NCI-H82 treated with DMSO at 0.1 percent for 48 hours (cell line): ENCODE measurements around the gene SNX27.
"Not testable (repeated sequence)": the region's sequence is repeated elsewhere in the genome, so short reads cannot be mapped to it uniquely, and the experiment has no call there.

Source experiments
- DNase-seq: peaks from one replicate; lab custom pipeline; 2025; ENCODE audit not compliant: unreplicated experiment; lab: John Stamatoyannopoulos, UW

SNX27 gene

DNA sequence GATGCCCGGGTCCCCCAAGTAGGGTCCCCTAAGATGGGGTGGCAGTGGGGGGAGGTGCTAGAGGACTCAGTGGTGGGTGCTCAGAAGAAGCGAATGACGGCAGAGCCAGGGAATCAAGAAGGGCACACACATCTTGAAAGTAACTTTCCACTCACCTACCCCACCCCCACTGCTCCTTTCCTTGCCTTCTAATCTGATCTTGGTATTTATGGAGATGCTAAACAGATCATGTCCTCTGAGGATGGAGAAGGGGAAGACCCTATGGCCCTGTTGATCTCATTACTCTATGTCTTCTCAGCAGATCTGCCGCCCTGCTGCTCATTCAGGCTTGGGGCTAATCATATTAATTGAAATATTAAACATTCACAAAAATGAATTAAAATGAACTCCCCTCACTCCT, 106.8 kb downstream of the SNX27 start:
- DNase-seq: peak; percentile 98

DNA sequence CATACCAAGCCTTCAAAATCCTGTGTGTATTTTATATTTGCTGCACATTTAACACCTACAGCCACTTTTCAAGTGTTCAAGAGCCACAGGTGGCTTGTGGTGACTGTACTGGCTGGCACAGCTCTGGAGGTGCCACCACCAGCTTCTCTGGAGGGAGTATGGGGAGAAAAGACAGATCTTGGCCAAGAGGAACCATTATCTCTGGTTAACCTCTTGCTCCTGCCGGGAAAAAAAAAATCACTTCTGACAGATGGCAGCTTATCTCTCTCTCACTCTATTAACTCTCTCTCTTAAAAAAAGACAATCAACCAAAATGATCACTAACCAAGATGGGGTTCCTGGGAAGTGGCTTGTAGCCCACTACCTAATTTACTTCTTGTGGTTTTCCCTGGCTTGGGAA, 108.3 kb downstream of the SNX27 start:
- DNase-seq: no peak

DNA sequence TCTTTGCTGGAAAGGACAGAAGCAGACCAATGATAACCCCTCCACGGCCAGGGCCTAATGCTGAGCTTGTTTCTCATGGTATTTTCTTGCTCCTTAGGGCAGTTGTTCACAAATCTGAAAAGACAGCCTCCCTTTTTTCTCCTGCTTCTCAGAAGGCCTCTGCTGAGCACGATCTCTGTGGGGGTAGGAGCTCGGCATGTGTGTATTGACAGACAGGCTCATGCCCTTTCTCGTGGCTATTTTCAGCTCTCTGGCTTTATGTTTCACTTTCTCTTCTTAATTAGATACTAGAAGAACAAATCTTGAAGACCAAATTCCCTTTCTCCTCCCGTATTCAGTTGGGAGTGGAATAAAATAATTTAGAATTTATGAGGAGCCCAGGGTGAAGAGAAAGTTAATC, 108.7 kb downstream of the SNX27 start:
- DNase-seq: no peak

DNA sequence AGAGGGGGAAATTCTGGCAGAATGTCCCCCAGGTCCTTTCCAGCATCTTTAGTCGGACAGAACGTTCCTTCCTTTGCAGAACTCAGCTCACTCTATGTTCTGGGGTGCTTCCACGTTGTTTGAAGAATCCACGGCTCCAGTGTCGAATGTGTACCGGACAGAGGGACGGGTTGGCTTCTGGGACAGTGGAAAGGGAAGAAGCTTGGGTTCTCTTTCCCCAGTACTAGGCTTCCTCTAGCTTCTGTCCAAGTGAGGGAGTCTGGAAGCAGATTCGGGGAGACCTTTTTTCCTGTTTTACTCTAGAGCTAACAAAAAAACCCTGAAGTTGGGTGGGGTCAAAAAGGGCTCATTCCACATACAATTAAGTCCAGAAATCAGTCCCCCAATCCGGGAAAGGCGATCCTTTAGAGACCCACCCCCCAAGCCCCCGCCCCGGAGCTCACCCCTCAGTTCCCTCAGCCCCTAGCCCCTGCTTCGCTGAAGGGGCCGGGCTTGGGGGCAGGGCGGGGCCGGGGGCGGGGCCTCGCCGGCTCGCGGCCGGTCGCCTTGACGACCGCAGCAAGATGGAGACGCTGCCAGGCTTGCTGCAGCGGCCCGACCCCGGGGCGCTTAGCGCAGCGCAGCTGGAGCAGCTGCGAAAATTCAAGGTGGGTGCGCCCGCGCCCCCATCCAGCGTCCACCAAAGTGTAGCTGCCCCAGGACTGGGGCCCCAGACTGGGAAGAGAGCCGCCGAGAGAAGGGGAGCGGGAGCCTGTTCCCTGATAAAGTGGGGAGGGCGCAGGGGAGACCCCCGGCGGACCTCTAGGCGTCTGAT, 109.3 kb downstream of the SNX27 start, which contains the start of gene RIIAD1:
TSS of gene RIIAD1 (plus strand) at position 549 of the 814 bp plus-strand sequence. CDS start at position 564, 15 bp downstream.
- no peak for DNase-seq

- DNase-seq: no peak
Observed at GRCh38 chr1:151721788-151722510, 110.1 kb downstream of the SNX27 start.

GRCh38 chr1:151723726-151724370, 112.0 kb downstream of the SNX27 start:
- no peak for DNase-seq

DNA sequence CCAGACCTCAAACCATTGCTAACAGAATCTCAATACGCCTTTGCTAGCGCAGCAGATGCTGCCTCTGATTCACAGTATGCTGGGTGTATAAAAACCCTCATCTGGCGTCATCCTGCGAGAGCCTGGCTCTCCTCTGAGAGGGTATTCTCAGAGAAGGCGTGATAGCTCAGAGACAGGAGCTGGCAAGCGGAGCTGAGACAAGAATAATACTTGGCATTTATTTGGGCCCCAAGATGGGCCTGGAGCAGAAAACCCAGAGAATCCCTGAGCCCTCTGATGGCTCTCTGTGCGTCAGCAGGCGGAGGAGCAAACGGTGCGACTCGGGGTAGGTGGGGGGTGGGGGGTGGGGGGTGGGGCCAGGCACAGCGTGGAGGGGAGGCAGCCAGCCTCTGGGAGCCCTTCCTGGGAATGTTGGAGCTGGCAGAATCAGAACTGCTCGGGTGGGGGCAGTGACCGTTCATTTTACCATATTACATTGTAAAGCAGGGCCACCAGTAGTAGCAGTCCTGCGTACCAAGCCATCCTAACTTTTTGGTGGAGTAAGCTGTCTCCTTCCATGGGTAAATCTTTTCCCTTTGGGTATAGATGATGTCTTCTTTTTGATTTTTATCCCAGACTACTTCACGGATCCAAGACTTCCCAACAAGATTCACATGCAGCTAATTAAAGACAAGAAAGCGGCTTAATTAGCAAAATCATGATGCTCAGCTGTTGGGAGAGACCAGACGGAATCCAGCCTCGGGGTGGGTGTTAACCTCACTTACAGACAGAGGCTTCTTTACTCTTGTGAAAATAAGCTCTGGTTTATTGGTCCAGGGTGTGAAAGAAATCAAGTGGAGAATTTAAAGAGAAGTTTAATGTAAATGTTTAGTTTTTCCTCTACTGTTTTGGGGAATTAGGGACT, 116.6 kb downstream of the SNX27 start:
- DNase-seq: no peak

- no peak for DNase-seq
Observed at GRCh38 chr1:151729157-151729965, 117.5 kb downstream of the SNX27 start.

- no peak for DNase-seq
Observed at GRCh38 chr1:151729966-151730291, 118.1 kb downstream of the SNX27 start.

DNA sequence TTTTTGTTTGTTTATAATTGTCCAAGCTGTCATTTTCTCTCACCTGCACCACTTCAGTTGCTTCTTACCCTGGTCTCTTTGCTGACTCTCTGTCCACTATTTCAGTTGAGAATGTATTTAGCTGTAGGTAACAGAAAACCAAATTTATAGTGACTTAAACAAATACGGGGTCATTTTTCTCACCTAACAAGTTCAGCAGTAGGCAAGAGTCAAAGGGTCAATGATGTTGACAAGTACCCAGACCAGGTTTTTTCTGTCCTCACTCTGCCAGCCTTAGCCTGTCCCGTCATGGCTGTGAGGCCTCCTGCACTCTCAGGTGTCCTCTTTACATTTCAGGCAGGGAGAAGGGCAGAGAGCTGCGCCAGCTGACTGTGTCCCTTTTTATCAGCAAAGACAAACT, 121.3 kb downstream of the SNX27 start:
- DNase-seq: no peak

DNA sequence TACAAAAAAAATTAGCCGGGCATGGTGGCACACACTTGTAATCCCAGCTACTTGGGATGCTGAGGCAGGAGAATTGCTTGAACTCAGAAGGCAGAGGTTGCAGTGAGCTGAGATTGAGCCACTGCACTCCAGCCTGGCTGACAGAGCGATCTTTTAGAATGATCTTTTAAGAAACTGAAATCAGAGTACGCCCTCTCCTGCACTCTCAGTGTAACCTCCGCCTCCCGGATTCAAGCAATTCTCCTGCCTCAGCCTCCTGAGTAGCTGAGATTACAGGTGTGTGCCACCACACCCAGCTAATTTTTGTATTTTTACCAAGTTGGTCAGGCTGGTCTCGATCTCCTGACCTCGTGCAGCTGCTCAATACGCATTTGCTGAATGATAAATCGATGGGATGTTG, 122.1 kb downstream of the SNX27 start:
- not testable (repeated sequence) for DNase-seq

DNA sequence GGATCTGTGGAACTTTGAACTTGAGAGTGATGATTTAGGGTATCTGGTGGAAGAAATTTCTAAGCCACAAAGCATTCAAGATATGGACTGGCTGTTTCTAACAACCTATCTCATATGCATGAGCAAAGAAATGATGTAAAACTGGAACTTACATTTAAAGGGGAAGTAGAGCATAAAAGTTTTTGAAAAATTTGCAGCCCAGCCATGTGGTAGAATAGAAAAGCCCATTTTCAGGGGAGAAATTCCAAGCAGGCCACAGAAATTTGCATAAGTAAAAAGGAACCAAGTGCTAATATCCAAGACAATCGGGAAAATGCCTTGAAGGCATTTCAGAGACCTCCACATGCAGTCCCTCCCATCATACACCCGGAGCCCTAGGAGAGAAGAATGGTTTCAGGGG, 125.2 kb downstream of the SNX27 start:
- no peak for DNase-seq

GRCh38 chr1:151737479-151737878, 125.6 kb downstream of the SNX27 start:
- no peak for DNase-seq

DNA sequence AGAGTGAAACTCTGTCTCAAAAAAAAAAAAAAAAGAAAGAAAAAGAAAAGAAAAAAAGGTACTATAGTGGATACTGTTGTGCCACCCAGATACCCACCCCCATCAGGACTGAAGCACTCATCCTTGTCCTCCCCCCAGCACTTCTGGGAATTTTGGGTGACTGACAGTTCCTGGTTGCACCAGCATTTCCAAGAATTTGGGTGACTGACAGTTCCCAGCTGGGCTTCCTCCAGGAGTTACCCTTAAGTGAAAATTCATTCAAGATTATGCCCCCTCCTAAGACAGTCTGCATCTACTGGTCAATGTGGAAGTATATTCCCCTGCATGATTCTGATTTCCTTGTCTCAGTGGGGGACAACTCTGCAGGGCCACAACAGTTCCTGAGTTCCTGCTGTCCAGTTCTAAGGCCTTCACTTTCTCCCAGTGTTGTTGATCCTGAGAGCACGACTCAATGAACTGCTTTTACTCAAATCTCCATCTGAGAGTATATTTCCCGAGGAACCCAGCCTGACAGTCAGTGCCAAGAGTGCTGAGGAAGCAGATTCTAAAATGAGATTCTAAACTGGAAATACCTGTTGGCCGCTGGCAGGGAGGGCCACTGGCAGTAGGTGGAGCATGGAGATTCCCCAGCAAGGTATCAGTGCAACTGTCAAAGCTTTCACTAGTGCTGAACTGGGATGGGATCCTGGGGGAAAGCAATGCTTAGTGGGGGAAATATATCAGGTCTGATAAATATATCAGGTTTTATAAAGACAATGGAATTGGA, 127.9 kb downstream of the SNX27 start:
- no peak for DNase-seq

DNA sequence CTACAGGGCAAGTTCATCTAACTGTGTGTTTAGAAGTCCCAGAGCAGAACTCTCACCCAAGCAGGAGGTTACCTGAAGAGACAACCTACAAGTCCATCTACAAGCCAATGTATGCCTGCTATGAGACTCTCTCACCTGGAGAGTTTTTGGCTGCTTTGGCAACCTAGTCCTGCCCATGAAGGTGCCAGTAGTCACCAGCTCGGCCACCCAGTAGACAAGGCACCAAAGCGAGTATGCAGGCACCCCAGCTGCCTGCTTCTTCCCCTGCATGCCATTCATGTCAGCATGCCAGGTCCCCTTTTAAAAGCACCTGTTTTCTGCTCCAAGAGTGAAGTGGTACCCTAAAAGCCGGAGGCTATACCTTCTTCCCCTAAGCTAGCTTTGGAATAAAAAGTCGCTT, 129.7 kb downstream of the SNX27 start:
- no peak for DNase-seq
